Measurements from ENCODE around the gene PRIM2.

The PRIM2 gene

GRCh38 chr6:57302477-57302876 is 15.0 kb upstream of the PRIM2 start:
- Histone ChIP-seq H3K27me3 (ENCODE audit: insufficient read depth, low read length, poor library complexity, severe bottlenecking) (no peaks in the 10 kb centered on the region), H3K4me2 (ENCODE audit: low read depth, low read length, poor library complexity, severe bottlenecking) (no peak overlapping the region), H3K4me3 (ENCODE audit: low read length, poor library complexity, severe bottlenecking) (no peak overlapping the region), H3K79me2 (ENCODE audit: insufficient read depth, low read length) (no peaks in the 10 kb centered on the region), H3K9ac (ENCODE audit: low read depth, low read length, poor library complexity, severe bottlenecking) (no peak overlapping the region), H3K9me3 (ENCODE audit: insufficient read depth, low read depth, low read length) (no peaks in the 10 kb centered on the region), H3K36me3 (ENCODE audit: insufficient read depth, low read length) (no peaks in the 10 kb centered on the region), H3K9me2 (replicated peaks; ENCODE audit: low read depth, low read length) (no peaks in the 10 kb centered on the region), H2AFZ (ENCODE audit: low read length) (no peak overlapping the region), H3K4me1 (ENCODE audit: insufficient read depth, low read length, poor library complexity, severe bottlenecking) (no peaks in the 10 kb centered on the region), H3F3A (ENCODE audit: low read depth) (no peaks in the 10 kb centered on the region), H4K20me1 (ENCODE audit: insufficient read depth, low read length, poor library complexity, severe bottlenecking) (no peaks in the 10 kb centered on the region)
- no peak for TF ChIP-seq CTCF (conservative IDR thresholded peaks at IDR 0.05; ENCODE audit: low read length)
- TF ChIP-seq EZH2phosphoT487 (IDR thresholded peaks at IDR 0.05; ENCODE audit: borderline replicate concordance) = no peak

GRCh38 chr6:57303931-57304681 is 13.3 kb upstream of the PRIM2 start:
- H3K9ac ChIP-seq (ENCODE audit: low read depth, low read length, poor library complexity, severe bottlenecking) = no peak overlapping the region
- no peaks in the 10 kb centered on the region for H3K27me3 ChIP-seq (ENCODE audit: insufficient read depth, low read length, poor library complexity, severe bottlenecking)
- H3K4me3 ChIP-seq (ENCODE audit: low read length, poor library complexity, severe bottlenecking) = no peak overlapping the region
- H3K4me2 ChIP-seq (ENCODE audit: low read depth, low read length, poor library complexity, severe bottlenecking) = no peak overlapping the region
- no peaks in the 10 kb centered on the region for H4K20me1 ChIP-seq (ENCODE audit: insufficient read depth, low read length, poor library complexity, severe bottlenecking)
- no peaks in the 10 kb centered on the region for H3F3A ChIP-seq (ENCODE audit: low read depth)
- no peaks in the 10 kb centered on the region for H3K9me2 ChIP-seq (replicated peaks; ENCODE audit: low read depth, low read length)
- no peaks in the 10 kb centered on the region for H3K79me2 ChIP-seq (ENCODE audit: insufficient read depth, low read length)
- TF ChIP-seq EZH2phosphoT487 (IDR thresholded peaks at IDR 0.05; ENCODE audit: borderline replicate concordance) (no peak), CTCF (conservative IDR thresholded peaks at IDR 0.05; ENCODE audit: low read length) (no peak)
- H3K36me3 ChIP-seq (ENCODE audit: insufficient read depth, low read length) = no peaks in the 10 kb centered on the region
- H3K4me1 ChIP-seq (ENCODE audit: insufficient read depth, low read length, poor library complexity, severe bottlenecking) = no peaks in the 10 kb centered on the region
- no peaks in the 10 kb centered on the region for H3K9me3 ChIP-seq (ENCODE audit: insufficient read depth, low read depth, low read length)
- H2AFZ ChIP-seq (ENCODE audit: low read length) = no peak overlapping the region

GRCh38 chr6:57305107-57305506 is 12.3 kb upstream of the PRIM2 start:
- no peaks in the 10 kb centered on the region for H3K9me2 ChIP-seq (replicated peaks; ENCODE audit: low read depth, low read length)
- no peak overlapping the region for H2AFZ ChIP-seq (ENCODE audit: low read length)
- no peaks in the 10 kb centered on the region for H3K36me3 ChIP-seq (ENCODE audit: insufficient read depth, low read length)
- H3K4me1 ChIP-seq (ENCODE audit: insufficient read depth, low read length, poor library complexity, severe bottlenecking) = no peaks in the 10 kb centered on the region
- H3F3A ChIP-seq (ENCODE audit: low read depth) = no peaks in the 10 kb centered on the region
- no peak overlapping the region for H3K4me3 ChIP-seq (ENCODE audit: low read length, poor library complexity, severe bottlenecking)
- no peaks in the 10 kb centered on the region for H4K20me1 ChIP-seq (ENCODE audit: insufficient read depth, low read length, poor library complexity, severe bottlenecking)
- no peak overlapping the region for H3K4me2 ChIP-seq (ENCODE audit: low read depth, low read length, poor library complexity, severe bottlenecking)
- TF ChIP-seq CTCF (conservative IDR thresholded peaks at IDR 0.05; ENCODE audit: low read length) (no peak), EZH2phosphoT487 (IDR thresholded peaks at IDR 0.05; ENCODE audit: borderline replicate concordance) (no peak)
- no peaks in the 10 kb centered on the region for H3K9me3 ChIP-seq (ENCODE audit: insufficient read depth, low read depth, low read length)
- H3K9ac ChIP-seq (ENCODE audit: low read depth, low read length, poor library complexity, severe bottlenecking) = no peak overlapping the region
- H3K79me2 ChIP-seq (ENCODE audit: insufficient read depth, low read length) = no peaks in the 10 kb centered on the region
- no peaks in the 10 kb centered on the region for H3K27me3 ChIP-seq (ENCODE audit: insufficient read depth, low read length, poor library complexity, severe bottlenecking)
